ENCODE measurements around the gene GDF2. TPM values are rescaled to one million over a fixed set of nuclear protein-coding genes. Genes with fewer than 3 reads are reported as not detected.

Gene GDF2
- total and polyA plus RNA-seq, 4 donors, result 0.13 TPM; not detected in 3

DNA sequence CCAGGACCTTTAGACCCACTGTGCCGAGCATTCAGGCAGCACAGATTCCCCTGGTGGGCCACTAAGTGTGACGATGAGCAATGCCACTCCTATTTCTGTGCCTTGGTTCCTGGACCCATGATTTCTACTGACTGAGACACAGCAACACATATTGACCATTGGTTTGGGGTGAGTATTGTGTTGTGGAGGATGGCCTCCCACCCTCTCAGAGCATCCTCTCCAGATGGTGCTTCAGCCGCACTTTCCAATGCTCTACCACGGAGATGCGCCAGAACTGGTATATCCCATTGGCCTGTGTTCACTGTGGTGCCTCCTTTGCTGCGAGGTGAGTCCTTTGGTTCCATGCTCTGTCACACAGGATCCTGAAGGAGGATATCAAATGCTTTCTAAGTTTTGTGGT, 32.3 kb upstream of the GDF2 start:
- no peak overlapping the region for H3K4me3 ChIP-seq (ENCODE audit: low read depth, low read length)
- H3K27me3 ChIP-seq (ENCODE audit: control insufficient read depth, insufficient read depth, low read length), result no peaks in the 10 kb centered on the region
- WGBS (ENCODE audit: insufficient coverage), result 100% methylated on average over 2 of the region's 6 CpGs
- DNase-seq (ENCODE audit: low read depth in 4 of 6, low spot score in 6 of 6), result no peak
- no peaks in the 10 kb centered on the region for H3K9me3 ChIP-seq (ENCODE audit: control insufficient read depth, insufficient read depth, low read length)
- H3K36me3 ChIP-seq (ENCODE audit: control insufficient read depth, insufficient read depth, low read length), result no peaks in the 10 kb centered on the region
- H3K27ac ChIP-seq (ENCODE audit: low read depth, low read length), result no peak overlapping the region
- peaks cover 13% of the 10 kb centered on the region for H3K4me1 ChIP-seq (ENCODE audit: control insufficient read depth, insufficient read depth, low read length)

DNA sequence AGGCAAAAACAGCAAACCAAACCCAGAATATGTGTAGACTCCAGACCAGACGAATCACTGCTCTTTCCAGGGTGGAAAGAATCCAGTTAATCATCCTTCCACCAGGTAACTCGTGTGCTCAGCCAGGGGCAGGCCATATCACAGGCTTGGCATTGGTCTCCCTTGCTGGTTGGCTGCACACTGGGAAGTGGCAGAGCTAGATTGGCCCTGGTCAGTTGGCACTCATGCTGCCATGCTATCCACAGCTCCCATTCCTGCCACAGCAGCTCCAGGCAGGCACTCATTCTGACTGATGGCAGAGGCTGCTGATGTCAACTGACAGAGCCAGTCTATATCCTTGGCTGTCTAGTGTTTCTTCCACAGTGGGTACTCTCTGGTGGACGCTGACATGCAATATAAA, 31.9 kb upstream of the GDF2 start:
- Histone ChIP-seq H3K9me3 (ENCODE audit: control insufficient read depth, insufficient read depth, low read length) (no peaks in the 10 kb centered on the region), H3K27ac (ENCODE audit: low read depth, low read length) (no peak overlapping the region), H3K27me3 (ENCODE audit: control insufficient read depth, insufficient read depth, low read length) (peaks cover 1% of the 10 kb centered on the region), H3K4me1 (ENCODE audit: control insufficient read depth, insufficient read depth, low read length) (peaks cover 14% of the 10 kb centered on the region), H3K4me3 (ENCODE audit: low read depth, low read length) (no peak overlapping the region), H3K36me3 (ENCODE audit: control insufficient read depth, insufficient read depth, low read length) (no peaks in the 10 kb centered on the region)
- DNase-seq (ENCODE audit: low read depth in 4 of 6, low spot score in 6 of 6), result no peak
- 88% methylated on average over 3 of the region's 3 CpGs for WGBS (ENCODE audit: insufficient coverage)

DNA sequence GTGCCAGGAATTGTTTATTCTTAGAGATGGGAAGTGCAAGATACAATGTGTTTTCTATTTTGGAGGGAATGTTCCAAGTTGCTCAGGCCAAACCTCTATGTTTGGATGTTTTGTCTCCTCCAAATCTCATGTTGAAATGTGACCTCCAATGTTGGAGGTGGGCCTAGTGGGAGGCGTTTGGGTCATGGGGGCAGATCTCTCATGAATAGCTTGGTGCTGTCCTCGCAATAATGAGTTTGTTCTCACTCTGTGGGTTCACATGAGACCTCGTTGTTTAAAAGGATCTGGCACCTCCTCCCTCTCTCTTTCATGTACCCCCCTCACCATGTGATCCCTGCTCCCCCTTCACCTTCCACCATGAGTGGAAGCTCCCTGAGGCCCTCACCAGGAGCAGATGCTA, 30.6 kb upstream of the GDF2 start:
- DNase-seq (ENCODE audit: low read depth in 4 of 6, low spot score in 6 of 6), result no peak
- H3K36me3 ChIP-seq (ENCODE audit: control insufficient read depth, insufficient read depth, low read length), result no peaks in the 10 kb centered on the region
- no peak overlapping the region for H3K4me3 ChIP-seq (ENCODE audit: low read depth, low read length)
- WGBS (ENCODE audit: insufficient coverage), result 72% methylated on average over 3 of the region's 3 CpGs
- H3K4me1 ChIP-seq (ENCODE audit: control insufficient read depth, insufficient read depth, low read length), result peaks cover 26% of the 10 kb centered on the region
- no peak overlapping the region for H3K27ac ChIP-seq (ENCODE audit: low read depth, low read length)
- H3K27me3 ChIP-seq (ENCODE audit: control insufficient read depth, insufficient read depth, low read length), result peaks cover 7% of the 10 kb centered on the region
- H3K9me3 ChIP-seq (ENCODE audit: control insufficient read depth, insufficient read depth, low read length), result no peaks in the 10 kb centered on the region

DNA sequence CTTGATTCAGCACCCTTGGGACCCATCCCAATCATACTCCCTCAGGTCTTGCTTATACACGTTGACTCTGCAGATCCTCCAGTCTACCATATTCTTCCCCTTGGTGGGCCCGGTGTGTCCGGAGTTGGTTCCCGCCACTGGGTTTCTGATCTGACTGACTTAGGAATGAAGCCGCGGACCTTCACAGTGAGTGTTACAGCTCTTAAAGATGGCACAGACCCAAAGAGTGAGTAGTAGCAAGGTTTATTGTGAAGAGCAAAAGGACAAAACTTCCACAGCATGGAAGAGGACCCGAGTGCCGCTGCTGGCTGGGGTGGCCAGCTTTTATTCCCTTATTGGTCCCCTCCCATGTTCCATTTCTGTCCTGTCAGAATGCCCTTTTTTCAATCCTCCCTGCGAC, 28.2 kb upstream of the GDF2 start:
- no peak for DNase-seq (ENCODE audit: low read depth in 4 of 6, low spot score in 6 of 6)
- Histone ChIP-seq H3K4me3 (ENCODE audit: low read depth, low read length) (no peak overlapping the region), H3K36me3 (ENCODE audit: control insufficient read depth, insufficient read depth, low read length) (no peaks in the 10 kb centered on the region), H3K27me3 (ENCODE audit: control insufficient read depth, insufficient read depth, low read length) (peaks cover 9% of the 10 kb centered on the region), H3K9me3 (ENCODE audit: control insufficient read depth, insufficient read depth, low read length) (no peaks in the 10 kb centered on the region), H3K4me1 (ENCODE audit: control insufficient read depth, insufficient read depth, low read length) (peaks cover 18% of the 10 kb centered on the region), H3K27ac (ENCODE audit: low read depth, low read length) (no peak overlapping the region)
- 92% methylated on average over 2 of the region's 9 CpGs for WGBS (ENCODE audit: insufficient coverage)

DNA sequence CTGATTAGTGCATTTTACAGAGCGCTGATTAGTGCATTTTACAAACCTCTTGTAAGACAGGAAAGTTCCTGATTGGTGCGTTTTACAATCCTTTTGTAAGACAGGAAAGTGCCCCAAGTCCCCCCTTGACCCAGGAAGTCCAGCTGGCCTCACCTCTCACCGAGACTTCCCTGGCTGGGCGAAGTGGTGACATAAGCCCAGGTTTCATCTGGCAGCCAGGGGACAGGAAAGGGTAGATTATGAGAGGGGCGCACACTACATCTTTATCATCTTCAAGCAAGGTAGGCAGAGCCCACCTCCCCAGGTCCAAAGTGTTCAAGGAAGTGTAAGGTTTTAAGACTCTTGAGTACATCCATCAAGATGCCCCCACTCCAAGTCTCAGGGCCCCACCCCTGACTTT, 27.8 kb upstream of the GDF2 start:
- Histone ChIP-seq H3K27me3 (ENCODE audit: control insufficient read depth, insufficient read depth, low read length) (peaks cover 11% of the 10 kb centered on the region), H3K4me1 (ENCODE audit: control insufficient read depth, insufficient read depth, low read length) (peaks cover 18% of the 10 kb centered on the region), H3K27ac (ENCODE audit: low read depth, low read length) (no peak overlapping the region), H3K36me3 (ENCODE audit: control insufficient read depth, insufficient read depth, low read length) (no peaks in the 10 kb centered on the region), H3K4me3 (ENCODE audit: low read depth, low read length) (no peak overlapping the region), H3K9me3 (ENCODE audit: control insufficient read depth, insufficient read depth, low read length) (no peaks in the 10 kb centered on the region)
- 100% methylated on average over 2 of the region's 5 CpGs for WGBS (ENCODE audit: insufficient coverage)
- no peak for DNase-seq (ENCODE audit: low read depth in 4 of 6, low spot score in 6 of 6)

DNA sequence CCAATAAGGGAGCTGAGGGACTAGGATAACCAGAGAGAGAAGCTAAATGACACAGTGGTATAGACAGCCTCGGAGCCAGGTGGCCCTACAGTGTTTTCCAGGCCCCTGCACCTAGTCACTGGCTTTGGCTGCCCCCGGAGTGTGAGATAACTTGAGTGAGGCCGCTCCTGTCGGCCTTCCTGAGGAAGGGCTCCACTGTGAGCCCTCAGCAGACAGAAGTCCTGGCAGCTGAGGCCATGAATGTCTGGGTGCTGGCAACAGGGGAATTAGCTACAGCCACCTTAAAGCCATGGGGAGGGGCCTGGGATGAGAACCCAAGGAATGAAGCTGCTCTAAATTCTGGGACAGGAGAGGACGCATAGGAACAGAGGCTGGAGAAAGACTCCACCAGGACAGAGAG, 26.8 kb upstream of the GDF2 start:
- peaks cover 22% of the 10 kb centered on the region for H3K4me1 ChIP-seq (ENCODE audit: control insufficient read depth, insufficient read depth, low read length)
- H3K27me3 ChIP-seq (ENCODE audit: control insufficient read depth, insufficient read depth, low read length), result peaks cover 11% of the 10 kb centered on the region
- no peaks in the 10 kb centered on the region for H3K36me3 ChIP-seq (ENCODE audit: control insufficient read depth, insufficient read depth, low read length)
- no peak overlapping the region for H3K27ac ChIP-seq (ENCODE audit: low read depth, low read length)
- DNase-seq (ENCODE audit: low read depth in 4 of 6, low spot score in 6 of 6), result no peak
- H3K9me3 ChIP-seq (ENCODE audit: control insufficient read depth, insufficient read depth, low read length), result no peaks in the 10 kb centered on the region
- WGBS (ENCODE audit: insufficient coverage), result 66% methylated on average over 5 of the region's 5 CpGs
- H3K4me3 ChIP-seq (ENCODE audit: low read depth, low read length), result no peak overlapping the region

DNA sequence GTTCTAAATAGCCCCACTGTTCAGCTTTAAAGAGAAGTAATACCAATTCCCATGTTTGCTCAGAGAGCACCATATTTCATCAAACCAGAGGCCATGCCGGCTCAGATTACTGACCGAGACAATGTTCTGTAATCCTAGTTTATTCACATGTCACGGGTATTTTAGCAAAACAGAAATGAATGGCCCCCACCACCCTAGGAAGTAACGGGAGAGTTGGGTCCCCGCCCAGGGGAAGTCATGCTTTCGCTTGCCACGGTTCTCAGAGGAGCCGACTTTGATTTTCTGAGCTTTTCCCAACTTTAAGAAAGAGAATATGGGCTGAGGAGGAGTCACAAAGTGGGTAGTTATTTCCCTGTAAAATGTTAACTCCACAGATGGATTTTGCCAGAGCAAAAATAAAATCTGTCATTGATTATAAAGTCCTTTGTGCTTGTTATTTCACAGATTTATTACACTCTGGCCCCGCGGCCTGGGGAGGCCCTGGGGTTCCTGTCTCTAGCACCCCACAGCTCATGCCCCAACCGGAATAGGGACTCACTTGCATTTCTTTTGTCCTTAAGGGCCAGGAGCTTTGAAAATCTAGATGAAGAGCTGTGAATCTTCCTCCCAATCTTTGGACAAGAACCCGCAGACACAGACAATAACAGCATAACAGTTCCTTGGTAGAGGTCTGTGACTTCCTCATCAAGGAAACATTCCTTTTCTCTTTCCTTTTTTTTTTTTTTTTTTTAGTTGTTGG, 25.9 kb upstream of the GDF2 start:
- H3K36me3 ChIP-seq (ENCODE audit: control insufficient read depth, insufficient read depth, low read length), result no peaks in the 10 kb centered on the region
- H3K4me1 ChIP-seq (ENCODE audit: control insufficient read depth, insufficient read depth, low read length), result peaks cover 31% of the 10 kb centered on the region
- peaks cover 15% of the 10 kb centered on the region for H3K27me3 ChIP-seq (ENCODE audit: control insufficient read depth, insufficient read depth, low read length)
- peak overlapping the region; percentile 15 for H3K27ac ChIP-seq (ENCODE audit: low read depth, low read length)
- H3K4me3 ChIP-seq (ENCODE audit: low read depth, low read length), result no peak overlapping the region
- peak in 2 of 6 donors; percentile 54 to 74 for DNase-seq (ENCODE audit: low read depth in 4 of 6, low spot score in 6 of 6)
- 7% methylated on average over 8 of the region's 12 CpGs for WGBS (ENCODE audit: insufficient coverage)
- H3K9me3 ChIP-seq (ENCODE audit: control insufficient read depth, insufficient read depth, low read length), result no peaks in the 10 kb centered on the region

DNA sequence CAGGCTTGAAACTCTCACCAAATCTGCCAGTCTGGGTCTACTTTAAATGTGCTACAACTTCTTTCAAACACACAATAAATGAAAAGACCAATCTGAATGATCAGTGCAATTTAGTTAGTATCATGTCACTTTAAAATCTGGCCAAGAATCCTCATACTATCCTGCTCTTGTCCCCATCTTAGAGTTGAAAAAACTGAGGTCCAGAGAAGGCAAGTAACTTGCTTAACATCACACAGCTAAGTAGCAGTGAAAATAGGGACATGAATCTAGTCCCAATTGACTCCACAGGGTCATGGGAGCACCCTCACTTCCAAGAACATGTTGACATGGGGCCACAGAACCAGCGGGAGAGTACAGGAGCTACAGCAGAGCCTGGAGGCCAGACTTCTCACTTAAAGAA, 25.3 kb upstream of the GDF2 start:
- H3K4me1 ChIP-seq (ENCODE audit: control insufficient read depth, insufficient read depth, low read length), result peaks cover 37% of the 10 kb centered on the region
- no peak overlapping the region for H3K4me3 ChIP-seq (ENCODE audit: low read depth, low read length)
- 100% methylated on average over 1 of the region's 1 CpG for WGBS (ENCODE audit: insufficient coverage)
- peaks cover 21% of the 10 kb centered on the region for H3K27me3 ChIP-seq (ENCODE audit: control insufficient read depth, insufficient read depth, low read length)
- no peaks in the 10 kb centered on the region for H3K9me3 ChIP-seq (ENCODE audit: control insufficient read depth, insufficient read depth, low read length)
- H3K27ac ChIP-seq (ENCODE audit: low read depth, low read length), result no peak overlapping the region
- no peak for DNase-seq (ENCODE audit: low read depth in 4 of 6, low spot score in 6 of 6)
- H3K36me3 ChIP-seq (ENCODE audit: control insufficient read depth, insufficient read depth, low read length), result no peaks in the 10 kb centered on the region

DNA sequence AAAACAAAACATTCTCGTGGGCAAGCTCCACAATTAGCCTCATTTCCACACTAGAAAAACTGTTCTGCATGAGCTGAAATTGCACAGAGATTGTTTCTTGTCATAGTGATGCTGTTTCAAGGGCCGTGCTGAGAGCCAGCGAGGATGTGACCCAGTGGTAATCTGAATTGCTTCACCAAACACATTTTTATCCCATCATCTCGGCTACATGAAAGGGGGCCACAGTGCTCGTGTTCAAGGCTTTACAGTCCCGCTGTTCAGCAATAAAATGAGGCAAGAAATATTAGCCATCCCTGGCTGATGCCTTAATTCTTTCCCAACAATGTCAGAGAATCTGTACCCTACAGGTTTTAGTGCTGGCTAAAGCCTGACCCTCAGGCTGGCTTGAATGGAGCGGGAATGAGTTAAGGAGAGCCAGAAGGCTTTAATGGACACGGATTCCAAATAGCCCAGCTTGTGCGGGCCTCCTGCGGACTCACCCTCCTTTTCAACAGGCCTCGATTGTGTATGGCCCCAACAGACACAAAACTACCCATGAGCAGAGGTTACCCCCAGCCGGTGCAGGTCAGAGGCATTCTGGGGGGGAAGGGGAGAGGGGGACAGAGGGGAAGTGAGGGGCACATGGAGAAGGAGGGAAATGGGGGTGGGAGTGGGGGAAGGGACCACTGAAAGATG, 24.3 kb upstream of the GDF2 start:
- no peaks in the 10 kb centered on the region for H3K9me3 ChIP-seq (ENCODE audit: control insufficient read depth, insufficient read depth, low read length)
- peak in 1 of 6 donors; percentile 60 for DNase-seq (ENCODE audit: low read depth in 4 of 6, low spot score in 6 of 6)
- H3K4me1 ChIP-seq (ENCODE audit: control insufficient read depth, insufficient read depth, low read length), result peaks cover 39% of the 10 kb centered on the region
- no peaks in the 10 kb centered on the region for H3K36me3 ChIP-seq (ENCODE audit: control insufficient read depth, insufficient read depth, low read length)
- WGBS (ENCODE audit: insufficient coverage), result 50% methylated on average over 3 of the region's 12 CpGs
- no peak overlapping the region for H3K4me3 ChIP-seq (ENCODE audit: low read depth, low read length)
- peaks cover 29% of the 10 kb centered on the region for H3K27me3 ChIP-seq (ENCODE audit: control insufficient read depth, insufficient read depth, low read length)
- no peak overlapping the region for H3K27ac ChIP-seq (ENCODE audit: low read depth, low read length)

DNA sequence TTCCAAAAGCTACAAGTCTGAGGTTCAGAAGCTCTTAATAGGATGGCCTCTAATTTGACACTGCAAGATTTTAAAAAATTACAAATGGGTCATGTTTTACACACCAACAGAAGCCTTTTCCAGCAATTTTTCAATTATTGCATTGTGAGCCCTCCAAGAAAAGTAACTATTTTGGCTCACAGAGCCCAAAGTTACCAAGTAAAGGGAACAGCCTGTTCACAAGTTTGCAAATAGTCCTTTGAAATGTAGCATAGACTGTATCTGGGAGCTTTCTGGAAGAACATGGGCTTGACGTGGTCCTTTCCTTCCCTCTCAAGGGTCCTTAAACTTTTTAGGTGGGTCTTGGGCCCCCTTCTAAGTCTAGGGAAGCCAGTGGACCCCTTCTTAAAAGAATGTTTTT, 23.5 kb upstream of the GDF2 start:
- no peaks in the 10 kb centered on the region for H3K9me3 ChIP-seq (ENCODE audit: control insufficient read depth, insufficient read depth, low read length)
- H3K4me3 ChIP-seq (ENCODE audit: low read depth, low read length), result no peak overlapping the region
- no CpG with 5 or more reads among the region's 1 CpG for WGBS (ENCODE audit: insufficient coverage)
- peaks cover 29% of the 10 kb centered on the region for H3K27me3 ChIP-seq (ENCODE audit: control insufficient read depth, insufficient read depth, low read length)
- H3K27ac ChIP-seq (ENCODE audit: low read depth, low read length), result no peak overlapping the region
- H3K36me3 ChIP-seq (ENCODE audit: control insufficient read depth, insufficient read depth, low read length), result no peaks in the 10 kb centered on the region
- peaks cover 42% of the 10 kb centered on the region for H3K4me1 ChIP-seq (ENCODE audit: control insufficient read depth, insufficient read depth, low read length)
- DNase-seq (ENCODE audit: low read depth in 4 of 6, low spot score in 6 of 6), result peak in 1 of 6 donors; percentile 32

Data from spinal cord (tissue), 10 donors.